ENCODE results near the gene CBLL1.

Gene CBLL1

DNA sequence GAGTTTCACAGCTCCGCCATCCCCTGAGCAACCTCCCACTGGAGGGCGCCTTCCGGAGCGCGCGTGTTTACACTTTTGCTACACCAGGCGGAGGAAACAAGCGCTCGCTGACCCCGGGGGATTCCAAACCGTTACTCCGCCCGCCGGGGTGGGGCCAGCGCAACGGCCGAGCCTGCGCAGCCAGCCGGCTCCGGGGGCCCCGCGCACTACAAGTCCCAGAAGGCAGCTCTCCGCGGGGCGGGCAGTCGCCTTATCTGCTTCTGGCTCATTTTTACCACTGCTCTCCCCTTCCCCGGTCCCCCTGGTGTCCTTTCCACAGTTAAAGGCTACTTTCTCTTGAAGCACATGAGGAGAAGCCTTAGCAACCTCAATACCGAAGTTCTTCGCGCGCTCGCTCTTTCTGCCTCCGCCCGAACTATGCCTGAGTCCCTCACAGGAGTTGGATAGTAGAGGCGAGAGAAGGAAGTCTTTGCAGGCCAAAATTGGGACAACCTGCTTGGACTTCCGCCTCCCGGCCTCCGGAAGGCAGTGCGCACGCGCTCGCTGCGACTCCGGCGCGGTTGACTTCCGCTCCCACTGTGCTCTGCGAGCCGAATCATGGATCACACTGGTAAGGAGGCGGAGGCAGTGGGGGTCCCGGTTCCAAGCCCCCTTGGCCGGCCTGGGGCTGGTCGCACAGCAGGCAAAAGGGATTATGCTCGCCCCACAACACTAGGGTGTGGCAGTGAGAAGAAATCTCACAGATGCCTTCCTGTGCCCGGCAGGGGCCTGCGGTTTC lies at the start of gene CBLL1:
CBLL1 (plus strand) TSS at position 576 of the 778 bp plus-strand sequence; CDS start at position 598, 22 bp downstream.
- peak; percentile 96 for DNase-seq (ENCODE audit: low read depth)

DNA sequence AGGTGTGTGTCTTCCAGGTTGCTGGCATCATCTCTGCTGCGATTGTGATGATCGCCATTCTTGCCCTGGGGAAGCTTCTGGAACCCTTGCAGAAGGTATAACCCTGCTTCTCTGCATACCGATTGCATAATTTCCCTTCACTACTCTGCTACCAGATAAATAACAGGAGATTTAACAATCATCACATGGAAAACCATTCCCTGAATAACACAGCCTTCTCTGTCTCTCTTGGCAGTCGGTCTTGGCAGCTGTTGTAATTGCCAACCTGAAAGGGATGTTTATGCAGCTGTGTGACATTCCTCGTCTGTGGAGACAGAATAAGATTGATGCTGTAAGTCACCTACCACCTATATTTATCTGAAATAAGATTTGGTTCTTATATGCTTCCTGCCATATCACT lies 49.6 kb upstream of the CBLL1 start:
- peak; percentile 11 for DNase-seq (ENCODE audit: low read depth)

DNA sequence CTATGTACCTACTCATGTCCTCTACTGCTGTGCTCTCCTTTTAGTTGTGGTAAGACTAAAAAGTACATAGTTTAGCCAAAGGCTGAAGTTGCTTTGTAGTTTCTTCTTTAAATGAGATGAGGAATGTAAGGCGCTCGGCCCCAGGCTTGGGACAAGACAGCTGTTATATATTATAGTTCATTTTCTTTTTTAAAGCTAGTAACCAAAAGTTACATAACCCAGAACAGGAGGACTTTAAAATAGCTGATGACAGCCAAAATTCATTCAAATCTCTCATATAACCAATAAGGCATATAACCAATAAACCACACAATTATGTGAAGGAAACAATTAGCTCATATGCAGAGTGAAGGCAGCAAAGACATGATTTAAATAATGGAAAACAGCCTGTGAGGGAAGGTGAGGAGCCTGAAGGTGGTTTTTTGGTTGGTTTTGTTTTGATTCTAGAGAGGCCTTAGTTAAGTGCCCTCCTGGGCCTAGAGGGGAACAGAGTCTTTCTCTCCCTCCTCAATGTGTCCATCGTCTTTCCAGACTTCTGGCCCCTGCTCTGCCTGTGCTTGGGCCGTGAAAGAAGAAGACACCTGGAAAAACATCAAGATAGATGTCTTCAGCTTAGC lies 47.5 kb upstream of the CBLL1 start:
- no peak for DNase-seq (ENCODE audit: low read depth)

DNA sequence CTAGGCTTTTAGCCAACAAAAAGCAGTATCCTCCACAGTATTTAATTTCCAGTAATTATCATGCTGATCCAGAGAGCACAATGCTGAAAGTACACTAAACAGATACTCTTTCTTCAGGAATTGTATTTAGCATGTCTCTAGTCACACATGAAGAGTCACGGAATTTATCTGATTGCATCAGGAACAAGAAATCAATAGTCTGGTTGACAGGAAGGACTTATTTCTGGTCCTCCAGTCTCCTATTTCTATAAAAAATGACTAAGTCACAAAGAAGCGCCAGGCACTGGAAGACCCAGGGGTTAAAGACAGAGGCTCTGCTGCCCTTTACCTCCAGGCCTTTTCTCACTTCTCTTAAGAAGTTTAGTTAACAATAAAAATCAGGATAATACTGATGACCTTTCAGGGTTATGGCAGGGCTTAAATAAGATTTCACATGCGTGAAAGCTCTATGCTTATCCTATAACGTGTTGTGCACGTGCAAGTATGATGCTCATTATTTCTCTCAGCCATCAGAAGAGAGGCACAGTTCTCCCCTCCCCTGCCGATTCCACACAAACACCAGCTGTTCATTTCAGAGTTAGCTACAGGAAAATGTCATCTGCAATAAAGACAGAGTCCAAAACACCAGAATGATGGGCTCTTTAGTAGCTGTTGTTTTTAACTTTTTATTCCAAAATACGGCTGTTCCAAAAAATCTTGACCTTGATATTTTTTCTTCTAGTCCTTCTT lies 46.5 kb upstream of the CBLL1 start:
- DNase-seq (ENCODE audit: low read depth), result no peak

- no peak for DNase-seq (ENCODE audit: low read depth)
These were observed 43.4 kb upstream of the CBLL1 start for GRCh38 chr7:107700570-107700969.

GRCh38 chr7:107701191-107701590 lies 42.8 kb upstream of the CBLL1 start:
- peak; percentile 9 for DNase-seq (ENCODE audit: low read depth)

- no peak for DNase-seq (ENCODE audit: low read depth)
These were observed 40.7 kb upstream of the CBLL1 start for GRCh38 chr7:107703219-107703618.

DNA sequence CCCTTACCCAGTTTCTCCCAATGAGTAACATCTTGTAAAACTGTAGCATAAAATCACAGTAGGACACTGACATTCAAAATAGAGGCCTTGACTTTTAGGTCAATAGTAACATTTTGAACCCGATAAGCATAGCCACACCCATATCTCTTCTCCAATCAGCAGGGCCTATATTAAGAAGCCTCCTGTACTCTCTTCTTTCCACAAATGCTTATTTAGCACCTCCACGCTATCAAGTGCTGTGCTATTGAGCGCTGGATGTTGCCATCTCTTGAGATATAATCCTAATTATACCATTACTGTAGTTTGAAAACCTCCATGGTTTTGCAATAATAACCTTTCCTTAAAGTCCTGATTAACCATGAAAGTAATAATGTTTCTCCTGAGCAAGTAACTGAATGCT lies 40.1 kb upstream of the CBLL1 start:
- DNase-seq (ENCODE audit: low read depth), result no peak

GRCh38 chr7:107708956-107709355 lies 35.0 kb upstream of the CBLL1 start:
- DNase-seq (ENCODE audit: low read depth), result peak; percentile 10

- peak; percentile 71 for DNase-seq (ENCODE audit: low read depth)
These were observed 32.6 kb upstream of the CBLL1 start for GRCh38 chr7:107711301-107711700.

DNA sequence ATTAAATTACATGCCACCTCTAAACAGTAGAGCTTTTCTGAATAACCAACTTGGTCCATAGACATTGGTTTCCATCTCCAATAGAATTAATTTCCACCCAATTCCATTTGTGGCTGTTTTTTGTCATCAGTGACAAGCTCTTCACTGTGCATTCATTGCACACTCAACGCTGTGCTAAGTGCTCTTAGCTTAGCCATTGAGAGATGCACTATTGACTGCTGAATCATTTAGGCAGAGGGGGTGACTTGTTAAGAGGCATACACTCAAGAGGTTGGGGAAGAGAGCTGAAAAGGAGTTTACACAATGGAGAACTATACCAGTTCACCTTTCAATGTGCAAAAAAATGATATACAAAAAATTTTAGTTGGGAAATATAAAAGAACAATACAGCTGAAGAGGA lies 31.9 kb upstream of the CBLL1 start:
- no peak for DNase-seq (ENCODE audit: low read depth)

- no peak for DNase-seq (ENCODE audit: low read depth)
These were observed 31.0 kb upstream of the CBLL1 start for GRCh38 chr7:107712896-107713295.

DNA sequence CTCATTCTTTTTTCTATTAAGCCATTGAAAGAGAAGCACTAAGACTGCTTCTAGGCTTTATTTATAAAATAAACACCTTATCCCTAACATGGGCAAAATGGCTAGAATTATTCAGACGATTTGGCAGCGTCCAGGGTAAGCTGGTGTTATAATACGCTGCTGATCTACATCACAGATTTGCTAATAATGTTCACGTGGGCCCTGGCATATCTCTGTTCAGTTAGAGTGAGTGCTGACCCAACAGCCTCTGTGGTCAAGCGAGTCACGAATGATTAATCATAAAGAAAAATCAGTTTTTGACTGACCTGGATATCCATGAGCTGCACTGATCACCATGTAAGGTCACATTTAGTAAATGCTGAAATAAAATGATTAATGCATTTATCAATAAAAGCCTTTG lies 28.4 kb upstream of the CBLL1 start:
- DNase-seq (ENCODE audit: low read depth), result peak; percentile 13

- no peak for DNase-seq (ENCODE audit: low read depth)
These were observed 25.3 kb upstream of the CBLL1 start for GRCh38 chr7:107718456-107719193.

DNA sequence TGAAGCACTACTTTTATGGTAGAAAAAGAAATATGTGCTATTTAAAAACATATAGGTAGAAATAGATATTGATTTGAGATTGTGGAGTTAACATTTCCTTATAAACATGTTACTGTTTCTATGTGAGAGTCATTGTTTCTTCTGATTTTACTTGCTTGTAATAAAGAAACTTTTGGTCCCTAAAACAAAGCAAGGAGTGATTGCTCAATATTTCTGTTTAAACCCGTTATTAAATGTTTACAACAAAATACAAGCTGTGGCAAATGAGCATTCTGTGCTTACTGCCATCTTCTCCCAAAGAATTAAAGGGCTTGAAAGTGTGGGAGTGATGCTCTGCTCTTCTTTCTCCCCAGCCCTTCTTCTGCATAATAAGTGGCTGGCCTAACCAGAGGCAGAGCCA lies 22.7 kb upstream of the CBLL1 start:
- no peak for DNase-seq (ENCODE audit: low read depth)

DNA sequence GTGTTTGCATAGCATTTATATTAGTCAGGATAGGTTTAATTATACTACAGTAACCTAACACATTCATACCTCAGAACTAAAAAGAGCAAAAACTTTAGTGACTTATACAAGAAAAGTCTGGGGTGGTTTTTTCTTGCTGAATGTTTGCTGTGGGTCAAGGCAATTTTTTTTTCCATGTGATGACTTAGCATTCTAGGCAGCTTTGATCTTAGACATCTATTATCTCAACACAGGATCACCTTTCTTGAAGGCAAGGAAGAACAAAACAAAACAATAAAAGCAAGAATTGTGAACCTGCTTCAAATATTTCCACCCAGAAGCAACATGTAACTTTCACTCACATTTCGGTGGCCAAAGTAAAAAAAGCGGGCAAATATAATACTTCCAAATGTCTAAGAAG lies 20.7 kb upstream of the CBLL1 start:
- DNase-seq (ENCODE audit: low read depth), result peak; percentile 2

DNA sequence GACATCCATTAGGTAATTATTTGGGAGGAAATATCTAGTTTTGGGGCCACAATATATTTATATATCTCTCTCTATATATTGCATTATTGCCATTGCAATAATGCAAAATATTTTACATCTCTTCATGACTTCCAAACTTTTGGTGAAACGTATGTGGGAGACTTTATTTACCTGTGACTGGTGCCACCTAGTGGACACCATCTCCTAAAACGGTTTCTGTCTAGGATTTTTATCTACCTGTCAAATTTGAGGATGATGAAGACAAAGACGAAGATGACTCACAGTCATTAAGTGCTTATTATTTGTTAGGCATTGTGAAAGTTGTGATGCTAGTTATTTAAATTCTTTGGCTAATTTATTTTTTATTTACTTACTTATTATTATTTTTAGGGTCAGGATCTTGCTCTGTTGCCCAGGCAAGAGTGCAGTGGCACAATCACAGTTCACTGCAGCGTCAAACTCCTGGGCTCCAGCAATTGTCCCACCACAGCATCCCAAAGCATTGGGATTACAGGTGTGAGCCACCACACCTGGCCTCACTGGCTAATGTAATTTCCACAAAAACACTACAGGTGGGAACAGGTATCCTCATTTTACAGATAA lies 18.7 kb upstream of the CBLL1 start:
- peak; percentile 64 for DNase-seq (ENCODE audit: low read depth)

DNA sequence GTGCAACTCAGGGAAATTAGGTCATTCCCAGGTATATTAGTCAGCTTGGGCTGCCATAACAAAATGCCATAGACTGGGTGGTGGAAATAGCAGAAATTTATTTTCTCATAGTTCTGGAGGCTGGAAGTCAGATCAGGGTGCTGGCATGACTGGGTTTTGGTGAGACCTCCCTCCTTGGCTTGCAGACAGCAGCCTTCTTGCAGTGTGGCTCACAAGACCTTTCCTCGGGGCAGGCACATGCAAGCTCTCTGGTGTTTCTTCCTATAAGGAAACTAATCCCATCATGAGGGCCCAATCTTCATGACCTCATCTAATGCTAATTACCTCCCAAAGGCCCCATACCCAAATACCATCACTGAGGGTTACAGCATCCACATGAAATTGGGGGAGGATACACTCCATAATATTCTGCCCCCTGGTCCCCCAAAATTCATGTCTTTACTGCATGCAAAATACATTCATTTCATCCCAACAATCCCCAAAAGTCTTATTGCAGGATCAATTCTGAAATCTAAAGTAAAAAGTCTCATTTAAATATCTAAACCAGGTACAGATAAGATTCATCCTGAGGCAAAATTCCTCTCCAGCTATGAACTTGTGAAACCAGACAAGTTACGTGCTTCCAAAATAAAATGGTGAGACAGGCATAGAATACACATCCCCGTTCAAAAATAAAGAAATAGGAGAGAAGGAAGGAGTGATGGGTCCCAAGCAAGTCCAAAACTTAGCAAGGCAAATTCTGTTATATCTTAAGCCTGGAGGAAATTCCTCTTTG lies 17.4 kb upstream of the CBLL1 start:
- DNase-seq (ENCODE audit: low read depth), result peak; percentile 13

- peak; percentile 11 for DNase-seq (ENCODE audit: low read depth)
These were observed 15.7 kb upstream of the CBLL1 start for GRCh38 chr7:107728276-107728675.

GRCh38 chr7:107742678-107743566 lies 1.0 kb upstream of the CBLL1 start:
- no peak for DNase-seq (ENCODE audit: low read depth)

Data from EH (cell line).